ENCODE measurements around the gene RWDD3. TPM values are rescaled to one million over a fixed set of nuclear protein-coding genes. Genes with fewer than 3 reads are reported as not detected.

RWDD3 gene
- total RNA-seq, 6 experiments from 2014 or later: 11.7 to 14.6 (median 13.0) TPM

GRCh38 chr1:95281781-95282517 is 47.9 kb downstream of the RWDD3 start:
- H3K36me3 Mint-ChIP-seq (ENCODE audit: low read depth): no peaks in the 10 kb centered on the region
- H3K4me3 Mint-ChIP-seq: no peak overlapping the region
- DNase-seq: no peak
- no peaks in the 10 kb centered on the region for H3K9me3 Mint-ChIP-seq
- no peak overlapping the region for H3K27ac Mint-ChIP-seq
- no peaks in the 10 kb centered on the region for H3K4me1 Mint-ChIP-seq (ENCODE audit: low read depth)
- TF ChIP-seq, protein P1, sequence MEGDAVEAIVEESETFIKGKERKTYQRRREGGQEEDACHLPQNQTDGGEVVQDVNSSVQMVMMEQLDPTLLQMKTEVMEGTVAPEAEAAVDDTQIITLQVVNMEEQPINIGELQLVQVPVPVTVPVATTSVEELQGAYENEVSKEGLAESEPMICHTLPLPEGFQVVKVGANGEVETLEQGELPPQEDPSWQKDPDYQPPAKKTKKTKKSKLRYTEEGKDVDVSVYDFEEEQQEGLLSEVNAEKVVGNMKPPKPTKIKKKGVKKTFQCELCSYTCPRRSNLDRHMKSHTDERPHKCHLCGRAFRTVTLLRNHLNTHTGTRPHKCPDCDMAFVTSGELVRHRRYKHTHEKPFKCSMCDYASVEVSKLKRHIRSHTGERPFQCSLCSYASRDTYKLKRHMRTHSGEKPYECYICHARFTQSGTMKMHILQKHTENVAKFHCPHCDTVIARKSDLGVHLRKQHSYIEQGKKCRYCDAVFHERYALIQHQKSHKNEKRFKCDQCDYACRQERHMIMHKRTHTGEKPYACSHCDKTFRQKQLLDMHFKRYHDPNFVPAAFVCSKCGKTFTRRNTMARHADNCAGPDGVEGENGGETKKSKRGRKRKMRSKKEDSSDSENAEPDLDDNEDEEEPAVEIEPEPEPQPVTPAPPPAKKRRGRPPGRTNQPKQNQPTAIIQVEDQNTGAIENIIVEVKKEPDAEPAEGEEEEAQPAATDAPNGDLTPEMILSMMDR (IDR thresholded peaks at IDR 0.05): no peak
- no peaks in the 10 kb centered on the region; the same call in 1 of the 2 replicates for H3K27me3 Mint-ChIP-seq (ENCODE audit: insufficient read depth)

DNA sequence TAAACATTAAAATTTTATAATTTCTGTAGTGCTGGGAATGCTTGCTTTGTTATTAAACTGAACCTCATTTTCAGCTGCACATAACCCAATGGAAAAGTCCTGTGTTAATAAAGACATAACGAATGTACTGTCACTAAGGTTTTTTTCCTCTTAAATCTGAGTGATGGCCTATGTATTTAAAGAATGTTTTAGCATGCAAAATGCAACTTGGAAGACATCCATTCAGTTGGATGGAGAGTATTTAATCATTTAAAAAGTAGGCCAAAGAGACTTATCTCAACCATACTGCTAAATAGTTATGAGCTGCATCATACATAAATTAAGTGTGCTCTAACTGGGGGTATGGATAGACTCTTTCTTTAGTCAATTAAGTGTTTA is 48.5 kb downstream of the RWDD3 start:
- no peaks in the 10 kb centered on the region for H3K36me3 Mint-ChIP-seq (ENCODE audit: low read depth)
- no peak for DNase-seq
- H3K4me3 Mint-ChIP-seq: no peak overlapping the region
- no peaks in the 10 kb centered on the region; the same call in 1 of the 2 replicates for H3K27me3 Mint-ChIP-seq (ENCODE audit: insufficient read depth)
- no peaks in the 10 kb centered on the region for H3K9me3 Mint-ChIP-seq
- H3K27ac Mint-ChIP-seq: no peak overlapping the region
- H3K4me1 Mint-ChIP-seq (ENCODE audit: low read depth): no peaks in the 10 kb centered on the region
- TF ChIP-seq, protein P1 (IDR thresholded peaks at IDR 0.05): no peak

- Mint-ChIP-seq H3K4me3 (no peak overlapping the region), H3K4me1 (ENCODE audit: low read depth) (no peaks in the 10 kb centered on the region), H3K9me3 (no peaks in the 10 kb centered on the region), H3K36me3 (ENCODE audit: low read depth) (no peaks in the 10 kb centered on the region), H3K27ac (no peak overlapping the region), H3K27me3 (ENCODE audit: insufficient read depth) (no peaks in the 10 kb centered on the region)
- TF ChIP-seq, protein P1 (IDR thresholded peaks at IDR 0.05): no peak
- no peak for DNase-seq
Observed at GRCh38 chr1:95284420-95284819, 50.4 kb downstream of the RWDD3 start.

- TF ChIP-seq, protein P1 (IDR thresholded peaks at IDR 0.05): no peak
- no peak overlapping the region for H3K4me3 Mint-ChIP-seq
- H3K9me3 Mint-ChIP-seq: no peaks in the 10 kb centered on the region
- no peak overlapping the region for H3K27ac Mint-ChIP-seq
- no peak for DNase-seq
- H3K4me1 Mint-ChIP-seq (ENCODE audit: low read depth): no peaks in the 10 kb centered on the region
- no peaks in the 10 kb centered on the region for H3K27me3 Mint-ChIP-seq (ENCODE audit: insufficient read depth)
- no peaks in the 10 kb centered on the region for H3K36me3 Mint-ChIP-seq (ENCODE audit: low read depth)
Observed at GRCh38 chr1:95286479-95286878, 52.5 kb downstream of the RWDD3 start.

DNA sequence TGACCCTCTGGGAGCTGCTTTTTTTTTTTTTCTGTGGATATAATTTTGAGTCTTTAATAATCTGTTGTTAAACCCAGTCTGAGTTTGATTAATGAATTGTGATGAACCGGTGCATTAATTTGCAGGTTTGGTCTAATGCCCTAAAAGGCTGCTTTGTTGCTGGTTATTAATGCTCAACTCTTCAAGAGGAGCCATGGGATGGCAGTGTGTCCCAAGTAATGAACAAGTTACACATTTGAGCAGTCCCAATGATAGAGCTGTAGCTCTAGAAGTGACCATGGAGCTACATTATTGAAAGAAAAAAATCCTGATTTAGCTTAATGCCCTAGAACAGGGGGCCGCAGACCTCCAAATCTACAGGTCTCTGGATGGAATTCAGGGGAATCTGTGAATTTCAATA is 53.1 kb downstream of the RWDD3 start:
- Mint-ChIP-seq H3K27ac (no peak overlapping the region), H3K36me3 (ENCODE audit: low read depth) (no peaks in the 10 kb centered on the region), H3K9me3 (no peaks in the 10 kb centered on the region), H3K4me3 (no peak overlapping the region), H3K27me3 (ENCODE audit: insufficient read depth) (no peaks in the 10 kb centered on the region), H3K4me1 (ENCODE audit: low read depth) (no peaks in the 10 kb centered on the region)
- TF ChIP-seq, protein P1 (IDR thresholded peaks at IDR 0.05): no peak
- no peak for DNase-seq

Measured in HFFc6 (cell line).